IMR-90 (cell line): Measurements from ENCODE around the gene FBXO9. TPM values are rescaled to one million over a fixed set of nuclear protein-coding genes. Genes with fewer than 3 reads are reported as not detected.

Experiments
- ATAC-seq: fragments of 200-7000 bp; cut with Tn5 transposase; 2 replicates; pipeline ENCODE4 v1.9.1; 2020; ENCODE audit warnings: low read depth, mild to moderate bottlenecking, moderate library complexity
- BruUV-seq: library from RNA; stranded (reverse); fragments of 400-500 nt; replicated peaks from 2 replicates; lab custom pipeline; 2021; lab: Mats Ljungman, UMichigan
- CTCF ChIA-PET: fragments of 300-600 bp; formaldehyde crosslinking; extraction: SDS; loops from one replicate; lab custom pipeline; 2021; ENCODE audit warnings: antibody characterized with exemption; lab: Yijun Ruan, JAX
- POLR2A ChIA-PET: fragments of 300-600 bp; sonication (Branson Sonifier 250); formaldehyde crosslinking; loops from one replicate; lab custom pipeline; 2022; ENCODE audit warnings: antibody characterized with exemption; ENCODE audit not compliant: unreplicated experiment; lab: Charles Lee
- DNase-seq: peaks from one replicate; pipeline ENCODE4 v3.0.0; 2013
- H2AFZ ChIP-seq: replicated peaks from 2 replicates; pipeline ENCODE3; 2013; ENCODE audit warnings: low read length, mild to moderate bottlenecking; ENCODE audit not compliant: poor library complexity
- H2AK5ac ChIP-seq: 2 replicates; pipeline ENCODE4 v1.6.1; 2013; ENCODE audit warnings: low read depth, low read length, inconsistent platforms
- H2AK9ac ChIP-seq: replicated peaks from 2 replicates; pipeline ENCODE3; 2013; ENCODE audit warnings: mild to moderate bottlenecking, low read depth, low read length, moderate library complexity; ENCODE audit not compliant: poor library complexity
- H2BK120ac ChIP-seq: 2 replicates; pipeline ENCODE4 v1.6.1; 2013; ENCODE audit warnings: low read depth, low read length, inconsistent platforms
- H2BK15ac ChIP-seq: 3 replicates; pipeline ENCODE4 v1.6.1; 2013; ENCODE audit warnings: low read depth, low read length, inconsistent platforms
- H2BK20ac ChIP-seq: 2 replicates; pipeline ENCODE4 v1.6.1; 2013; ENCODE audit warnings: low read depth, mild to moderate bottlenecking, inconsistent platforms, low read length, moderate library complexity
- H2BK5ac ChIP-seq: 2 replicates; pipeline ENCODE4 v1.6.1; 2013; ENCODE audit warnings: mild to moderate bottlenecking, low read depth, low read length, inconsistent platforms; ENCODE audit not compliant: poor library complexity, severe bottlenecking
- H3K14ac ChIP-seq: replicated peaks from 2 replicates; pipeline ENCODE4 v1.6.1; 2013; ENCODE audit warnings: low read depth, low read length, inconsistent platforms
- H3K18ac ChIP-seq: 2 replicates; pipeline ENCODE4 v1.6.1; 2013; ENCODE audit warnings: low read depth, low read length, control low read depth
- H3K23ac ChIP-seq: 2 replicates; pipeline ENCODE4 v1.6.1; 2013; ENCODE audit warnings: low read depth, low read length, inconsistent platforms
- H3K27ac ChIP-seq: 2 replicates; pipeline ENCODE4 v1.5.1; 2013; ENCODE audit warnings: mild to moderate bottlenecking, control low read depth, low read length; ENCODE audit not compliant: insufficient read depth
- H3K27me3 ChIP-seq: 2 replicates; pipeline ENCODE4 v1.6.1; 2013; ENCODE audit warnings: low read length; ENCODE audit not compliant: control insufficient read depth, insufficient read depth
- H3K36me3 ChIP-seq: 2 replicates; pipeline ENCODE4 v1.6.1; 2013; ENCODE audit warnings: low read length, mixed read lengths; ENCODE audit not compliant: control insufficient read depth, insufficient read depth
- H3K4ac ChIP-seq: 2 replicates; pipeline ENCODE4 v1.6.1; 2013; ENCODE audit warnings: low read depth, low read length, inconsistent platforms
- H3K4me1 ChIP-seq: 2 replicates; pipeline ENCODE4 v1.6.1; 2013; ENCODE audit warnings: low read length, mixed read lengths; ENCODE audit not compliant: control insufficient read depth, insufficient read depth
- H3K4me2 ChIP-seq: 2 replicates; pipeline ENCODE4 v1.6.1; 2013; ENCODE audit warnings: low read depth, mild to moderate bottlenecking, control low read depth, low read length, moderate library complexity
- H3K4me3 ChIP-seq: 2 replicates; pipeline ENCODE4 v1.5.1; 2013; ENCODE audit warnings: low read depth, mild to moderate bottlenecking, control low read depth, low read length, moderate library complexity; ENCODE audit not compliant: insufficient read depth
- H3K56ac ChIP-seq: 2 replicates; pipeline ENCODE4 v1.6.1; 2013; ENCODE audit warnings: low read length, inconsistent platforms; ENCODE audit not compliant: insufficient read depth; ENCODE audit errors: extremely low read depth
- H3K79me1 ChIP-seq, 2 experiments: 2 replicates each; pipeline ENCODE4 v1.6.1; 2013; ENCODE audit warnings: low read length in 2 of 2, inconsistent platforms in 1 of 2, low read depth in 1 of 2
- H3K9ac ChIP-seq: 2 replicates; pipeline ENCODE4 v1.6.1; 2013; ENCODE audit warnings: low read depth, low read length, control low read depth
- H3K9me1 ChIP-seq: 2 replicates; pipeline ENCODE4 v1.6.1; 2013; ENCODE audit warnings: low read length, inconsistent platforms; ENCODE audit not compliant: insufficient read depth
- H3K9me3 ChIP-seq: 2 replicates; pipeline ENCODE4 v1.6.1; 2013; ENCODE audit warnings: low read length; ENCODE audit not compliant: control insufficient read depth, insufficient read depth
- H4K20me1 ChIP-seq: 2 replicates; pipeline ENCODE4 v1.6.1; 2013; ENCODE audit warnings: low read length, inconsistent platforms; ENCODE audit not compliant: insufficient read depth
- H4K5ac ChIP-seq: 2 replicates; pipeline ENCODE4 v1.6.1; 2013; ENCODE audit warnings: mild to moderate bottlenecking, low read depth, low read length, control low read depth
- H4K8ac ChIP-seq, 2 experiments: 2 replicates each; pipeline ENCODE4 v1.6.1; 2013; ENCODE audit warnings: low read depth in 2 of 2, low read length in 2 of 2, control low read depth in 1 of 2, inconsistent platforms in 1 of 2
- H4K91ac ChIP-seq: 2 replicates; pipeline ENCODE4 v1.6.1; 2013; ENCODE audit warnings: low read depth, low read length, inconsistent platforms; ENCODE audit not compliant: insufficient read depth
- CEBPB ChIP-seq: IDR thresholded peaks from 2 replicates; pipeline ENCODE4 v1.6.1; 2012; ENCODE audit warnings: low read depth, low read length, improper control_type of control experiment
- ELK1 ChIP-seq: fragments of 150-350 bp; IDR thresholded peaks from 2 replicates; pipeline ENCODE4 v1.6.1; 2016; ENCODE audit warnings: low read depth, mild to moderate bottlenecking, low read length, moderate library complexity, borderline replicate concordance
- FOS ChIP-seq: fragments of 150-350 bp; IDR thresholded peaks from 2 replicates; pipeline ENCODE4 v1.6.1; 2016; ENCODE audit warnings: low read depth, low read length
- MAFK ChIP-seq: IDR thresholded peaks from 2 replicates; pipeline ENCODE4 v1.6.1; 2012; ENCODE audit warnings: low read depth, low read length, improper control_type of control experiment
- MAZ ChIP-seq: IDR thresholded peaks from 2 replicates; pipeline ENCODE4 v1.6.1; 2012; ENCODE audit warnings: low read depth, mild to moderate bottlenecking, low read length, improper control_type of control experiment, moderate library complexity, borderline replicate concordance
- MXI1 ChIP-seq: IDR thresholded peaks from 2 replicates; pipeline ENCODE4 v1.6.1; 2012; ENCODE audit warnings: low read depth, mild to moderate bottlenecking, low read length, moderate library complexity, borderline replicate concordance
- NFE2L2 ChIP-seq: fragments of 150-350 bp; IDR thresholded peaks from 2 replicates; pipeline ENCODE4 v1.6.1; 2016; ENCODE audit warnings: low read depth, mild to moderate bottlenecking, low read length
- POLR2A ChIP-seq: IDR thresholded peaks from 2 replicates; pipeline ENCODE4 v1.6.1; 2012; ENCODE audit warnings: mild to moderate bottlenecking, low read depth, low read length
- RCOR1 ChIP-seq: IDR thresholded peaks from 2 replicates; pipeline ENCODE4 v1.6.1; 2012; ENCODE audit warnings: mild to moderate bottlenecking, low read length, improper control_type of control experiment; ENCODE audit not compliant: insufficient replicate concordance
- RFX5 ChIP-seq: IDR thresholded peaks from 2 replicates; pipeline ENCODE4 v1.8.0; 2012; ENCODE audit warnings: low read depth, mild to moderate bottlenecking, low read length, moderate library complexity
- USF2 ChIP-seq: fragments of 150-350 bp; IDR thresholded peaks from 2 replicates; pipeline ENCODE4 v1.6.1; 2017; ENCODE audit warnings: mild to moderate bottlenecking, antibody characterized with exemption, low read length, low read depth
- WGBS, 2 experiments: methylation state at CpG; one replicate each; pipeline versions ENCODE4 v1.1.5 to v1.1.7; 2013; ENCODE audit warnings: missing lambda C conversion rate in 2 of 2; ENCODE audit not compliant: insufficient read length in 1 of 2; ENCODE audit errors: extremely low coverage in 2 of 2; 5-methylcytosine and 5-hydroxymethylcytosine counted together
- dilution Hi-C: fragments of 300-500 bp; cut with HindIII; formaldehyde crosslinking; loops from one replicate; pipeline ENCODE4 v1.14.3; 2018; ENCODE audit warnings: low sequenced_read_pairs; ENCODE audit not compliant: unreplicated experiment
- in situ Hi-C: fragments of 300-500 bp; cut with MboI; formaldehyde crosslinking; loops from 3 replicates; pipeline ENCODE4 v1.14.3; 2019; ENCODE audit warnings: low sequenced_read_pairs, inconsistent platforms, mixed read lengths
- intact Hi-C: fragments of 100-400 bp; cut with micrococcal nuclease; formaldehyde crosslinking; loops from 2 replicates; pipeline ENCODE4 v1.10.0; 2022
- polyA plus RNA-seq, 3 experiments: library from polyadenylated mRNA; depleted of rRNA; stranded (reverse); fragments of >200 nt; gene quantifications; 2 replicates each; pipeline ENCODE4 v1.2.3, GENCODE V29; 2012; ENCODE audit warnings: low replicate concordance in 1 of 3
- total RNA-seq: library from RNA; depleted of rRNA; stranded (reverse); fragments of >200 nt; gene quantifications from 2 replicates; pipeline ENCODE4 v1.2.3, GENCODE V29; 2012

FBXO9 gene
- total and polyA plus RNA-seq, 2 of the 4 experiments (the other 2 are of a cell fraction): 49.6 to 65.9 TPM

GRCh38 chr6:53103993-53104675 is 38.9 kb downstream of the FBXO9 start:
- Histone ChIP-seq H2BK5ac (no peak overlapping the region), H3K79me1 (no peaks in the 10 kb centered on the region; a peak in 1 of 4 replicates), H2AK5ac (no peak overlapping the region), H2AFZ (no peak overlapping the region), H3K27ac (no peak overlapping the region), H4K5ac (no peak overlapping the region), H4K91ac (no peak overlapping the region), H3K9me3 (no peaks in the 10 kb centered on the region), H3K4ac (no peak overlapping the region), H2BK15ac (no peak overlapping the region), H2BK120ac (no peak overlapping the region), H4K8ac (no peak overlapping the region), H3K4me3 (no peak overlapping the region), H3K36me3 (peaks cover 14% of the 10 kb centered on the region), H3K4me1 (peaks cover 9% of the 10 kb centered on the region), H3K18ac (no peak overlapping the region), H3K14ac (no peak overlapping the region), H3K9me1 (peaks cover 7% of the 10 kb centered on the region), H3K56ac (no peak overlapping the region), H3K9ac (no peak overlapping the region), H3K27me3 (no peaks in the 10 kb centered on the region), H2AK9ac (no peak overlapping the region), H4K20me1 (peaks cover 3% of the 10 kb centered on the region; the same call in 1 of the 2 replicates), H3K23ac (no peak overlapping the region), H3K4me2 (no peak overlapping the region), H2BK20ac (no peak overlapping the region)
- CTCF ChIA-PET: interaction anchor here (0.6 kb wide), 1 partner anchor 158 kb away, joined by 3 read pairs; no protein-coding TSS in a partner anchor
- BruUV-seq: no TSS peak
- POLR2A ChIA-PET: no interaction called here
- intact Hi-C loops: loop anchor here (5.0 kb wide), 1 partner anchor 378 kb away; no protein-coding TSS in a partner anchor
- no peak for TF ChIP-seq MAZ
- no peak for TF ChIP-seq USF2
- TF ChIP-seq MXI1: no peak
- no peak for TF ChIP-seq NFE2L2
- TF ChIP-seq ELK1: no peak
- no peak for TF ChIP-seq POLR2A
- no peak for TF ChIP-seq RFX5
- TF ChIP-seq FOS: no peak
- no peak for TF ChIP-seq MAFK
- TF ChIP-seq CEBPB: no peak
- TF ChIP-seq RCOR1: no peak
- ATAC-seq (no peak), DNase-seq (no peak)
- in situ Hi-C loops: no loop called here
- dilution Hi-C loops: no loop called here
- no CpG with 5 or more reads among the region's 3 CpGs for WGBS, 2 experiments
